GM06990 (cell line): ENCODE measurements around the gene RALGPS1.

Experiments
- DNase-seq: peaks from one replicate; pipeline ENCODE4 v3.0.0-alpha.2; 2011; ENCODE audit not compliant: insufficient read length; ENCODE audit errors: extremely low read depth
- H3K27me3 ChIP-seq: replicated peaks from 2 replicates; pipeline ENCODE4 v1.6.0; 2011; ENCODE audit warnings: low read length; ENCODE audit not compliant: control insufficient read depth, insufficient read depth
- H3K36me3 ChIP-seq: 2 replicates; pipeline ENCODE4 v1.5.1; 2011; ENCODE audit warnings: low read length; ENCODE audit not compliant: control insufficient read depth, insufficient read depth
- H3K4me3 ChIP-seq: replicated peaks from 2 replicates; pipeline ENCODE4 v1.5.1; 2011; ENCODE audit warnings: low read depth, mild to moderate bottlenecking, control low read depth, low read length
- TF ChIP-seq, protein P1 (sequence below): IDR thresholded peaks from 2 replicates; pipeline ENCODE4 v1.5.1; 2011; ENCODE audit warnings: low read length, control low read depth, mild to moderate bottlenecking, inconsistent platforms; ENCODE audit not compliant: insufficient read depth, poor library complexity, severe bottlenecking

RALGPS1 gene

DNA sequence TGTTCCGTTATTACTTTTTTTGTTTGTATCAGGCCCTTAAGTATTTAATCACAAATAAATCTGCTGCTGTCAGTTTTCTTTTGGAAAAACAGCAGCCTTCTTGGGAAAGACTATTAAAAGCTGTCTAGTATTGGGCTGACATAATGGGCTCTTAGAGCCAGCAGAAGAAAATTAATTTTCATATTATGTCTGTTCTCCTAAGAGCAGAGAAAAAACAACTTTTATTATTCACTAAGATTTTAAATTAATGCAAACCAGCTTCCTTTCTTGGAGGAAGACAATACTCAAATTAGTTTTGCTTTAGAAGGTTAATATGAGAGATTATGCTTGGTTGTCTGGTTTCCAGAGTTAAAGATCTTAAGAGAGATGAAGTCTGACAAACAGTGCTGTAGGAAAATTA, 319.4 kb downstream of the RALGPS1 start:
- H3K4me3 ChIP-seq: no peak overlapping the region
- no peak for DNase-seq
- no peaks in the 10 kb centered on the region for H3K36me3 ChIP-seq
- no peaks in the 10 kb centered on the region for H3K27me3 ChIP-seq
- TF ChIP-seq, protein P1, sequence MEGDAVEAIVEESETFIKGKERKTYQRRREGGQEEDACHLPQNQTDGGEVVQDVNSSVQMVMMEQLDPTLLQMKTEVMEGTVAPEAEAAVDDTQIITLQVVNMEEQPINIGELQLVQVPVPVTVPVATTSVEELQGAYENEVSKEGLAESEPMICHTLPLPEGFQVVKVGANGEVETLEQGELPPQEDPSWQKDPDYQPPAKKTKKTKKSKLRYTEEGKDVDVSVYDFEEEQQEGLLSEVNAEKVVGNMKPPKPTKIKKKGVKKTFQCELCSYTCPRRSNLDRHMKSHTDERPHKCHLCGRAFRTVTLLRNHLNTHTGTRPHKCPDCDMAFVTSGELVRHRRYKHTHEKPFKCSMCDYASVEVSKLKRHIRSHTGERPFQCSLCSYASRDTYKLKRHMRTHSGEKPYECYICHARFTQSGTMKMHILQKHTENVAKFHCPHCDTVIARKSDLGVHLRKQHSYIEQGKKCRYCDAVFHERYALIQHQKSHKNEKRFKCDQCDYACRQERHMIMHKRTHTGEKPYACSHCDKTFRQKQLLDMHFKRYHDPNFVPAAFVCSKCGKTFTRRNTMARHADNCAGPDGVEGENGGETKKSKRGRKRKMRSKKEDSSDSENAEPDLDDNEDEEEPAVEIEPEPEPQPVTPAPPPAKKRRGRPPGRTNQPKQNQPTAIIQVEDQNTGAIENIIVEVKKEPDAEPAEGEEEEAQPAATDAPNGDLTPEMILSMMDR: no peak

GRCh38 chr9:127237801-127238200, 323.2 kb downstream of the RALGPS1 start:
- H3K36me3 ChIP-seq: no peaks in the 10 kb centered on the region
- DNase-seq: no peak
- no peaks in the 10 kb centered on the region for H3K27me3 ChIP-seq
- H3K4me3 ChIP-seq: no peak overlapping the region
- TF ChIP-seq, protein P1: no peak

DNA sequence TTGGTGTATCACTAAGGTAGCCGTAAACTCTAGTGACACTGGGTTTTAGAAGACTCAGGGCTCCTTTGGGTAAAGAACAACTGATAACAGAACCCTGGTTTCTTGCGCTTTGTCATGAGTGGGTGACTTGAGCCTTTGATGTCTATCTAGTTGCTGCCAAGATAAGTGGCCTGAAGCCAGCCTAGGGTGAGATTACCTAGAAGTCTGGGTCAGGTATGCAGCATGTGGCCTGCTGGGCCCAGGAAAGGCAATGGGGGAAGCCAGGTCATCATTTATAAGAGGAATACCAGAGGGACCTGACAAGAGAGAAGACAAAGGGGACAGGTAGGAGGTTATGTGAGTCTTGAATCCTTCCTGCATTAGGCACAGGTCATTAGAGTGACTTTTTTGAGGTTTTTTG, 326.8 kb downstream of the RALGPS1 start:
- no peak for DNase-seq
- Histone ChIP-seq H3K27me3 (no peaks in the 10 kb centered on the region), H3K4me3 (no peak overlapping the region), H3K36me3 (no peaks in the 10 kb centered on the region)
- TF ChIP-seq, protein P1: no peak

DNA sequence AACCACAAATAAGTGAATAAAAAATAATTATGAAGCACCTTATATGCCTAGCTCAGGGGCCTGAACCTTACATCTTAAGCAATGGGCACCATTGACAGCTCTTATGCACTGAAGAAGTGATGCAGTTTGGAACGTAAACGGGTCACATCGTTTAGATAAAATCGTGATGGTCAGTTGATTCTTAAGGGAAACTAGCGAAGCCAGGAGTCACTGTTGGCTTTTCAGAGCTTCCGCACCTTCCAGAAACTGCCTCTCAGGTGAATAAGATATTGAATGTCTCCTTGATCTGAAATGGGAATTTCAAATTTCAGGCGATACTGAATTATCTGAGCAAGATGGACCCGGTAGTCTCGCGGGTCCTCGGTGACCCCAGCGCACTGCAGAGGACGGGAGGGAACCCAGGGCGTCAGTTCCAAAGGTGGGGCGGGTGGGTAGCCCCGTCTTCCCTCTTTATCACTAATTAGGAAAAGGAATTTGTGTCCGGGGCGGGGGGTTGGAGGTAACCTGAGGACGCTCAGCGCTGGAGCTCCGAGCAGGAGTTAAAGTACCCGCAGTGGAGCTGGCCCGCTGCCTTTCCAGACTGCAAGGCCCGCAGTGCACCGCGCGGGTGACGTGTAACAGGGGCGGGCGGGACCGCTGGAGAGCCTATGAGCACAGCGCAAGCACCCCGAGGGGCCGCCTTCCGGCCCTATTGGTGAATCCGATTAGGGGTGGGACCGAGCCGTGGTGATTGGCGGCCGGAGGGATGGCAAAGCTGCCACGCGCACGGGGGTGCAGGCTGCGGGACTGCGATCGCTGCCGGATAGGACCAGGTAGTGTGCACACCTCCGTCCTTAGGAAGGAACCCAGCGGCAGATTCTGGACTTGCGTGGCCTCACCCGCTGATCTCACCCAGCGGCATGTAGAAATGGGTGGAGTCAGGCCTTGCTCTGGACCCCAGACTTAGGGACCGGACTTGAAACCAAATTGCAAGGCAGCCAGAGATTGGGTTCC, 330.3 kb downstream of the RALGPS1 start:
- peak overlapping the region; percentile 71 for H3K4me3 ChIP-seq
- TF ChIP-seq, protein P1: no peak
- peak; percentile 92 for DNase-seq
- no peaks in the 10 kb centered on the region for H3K36me3 ChIP-seq
- no peaks in the 10 kb centered on the region for H3K27me3 ChIP-seq

- Histone ChIP-seq H3K27me3 (no peaks in the 10 kb centered on the region), H3K36me3 (no peaks in the 10 kb centered on the region), H3K4me3 (peak overlapping the region; percentile 64)
- no peak for DNase-seq
- TF ChIP-seq, protein P1: no peak
Observed at GRCh38 chr9:127245637-127246164, 331.1 kb downstream of the RALGPS1 start.
